Smooth muscle cell (in vitro differentiated cells): ENCODE measurements around the gene EPC2. TPM values are rescaled to one million over a fixed set of nuclear protein-coding genes. Genes with fewer than 3 reads are reported as not detected.
"Not testable (repeated sequence)": the region's sequence is repeated elsewhere in the genome, so short reads cannot be mapped to it uniquely, and the experiment has no call there.

Source experiments
- DNase-seq: peaks from one replicate; lab custom pipeline; 2025; ENCODE audit not compliant: unreplicated experiment; lab: John Stamatoyannopoulos, UW
- H2AFZ ChIP-seq: fragments of 200-600 bp; sonication (generic); 2 replicates; pipeline ENCODE4 v1.6.0; 2016; ENCODE audit warnings: antibody characterized with exemption, low read depth, mild to moderate bottlenecking
- H3F3A ChIP-seq: fragments of 200-600 bp; sonication (generic); 2 replicates; pipeline ENCODE4 v1.6.0; 2017; ENCODE audit warnings: antibody characterized with exemption, low read depth
- H3K27ac ChIP-seq: fragments of 200-600 bp; sonication (generic); 2 replicates; pipeline ENCODE4 v1.5.1; 2016; ENCODE audit warnings: low read depth, mild to moderate bottlenecking
- H3K27me3 ChIP-seq: fragments of 200-600 bp; sonication (generic); 2 replicates; pipeline ENCODE4 v1.6.1; 2016; ENCODE audit warnings: low read depth, mild to moderate bottlenecking
- H3K36me3 ChIP-seq: fragments of 200-600 bp; sonication (generic); 2 replicates; pipeline ENCODE4 v1.5.1; 2016; ENCODE audit warnings: low read depth
- H3K4me1 ChIP-seq: fragments of 200-600 bp; sonication (generic); 2 replicates; pipeline ENCODE4 v1.5.1; 2016; ENCODE audit warnings: low read depth
- H3K4me2 ChIP-seq: fragments of 200-600 bp; sonication (generic); 2 replicates; pipeline ENCODE4 v1.6.0; 2016; ENCODE audit warnings: mild to moderate bottlenecking
- H3K4me3 ChIP-seq: fragments of 200-600 bp; sonication (generic); 2 replicates; pipeline ENCODE4 v1.5.1; 2016; ENCODE audit warnings: mild to moderate bottlenecking
- H3K79me2 ChIP-seq: fragments of 200-600 bp; sonication (generic); 2 replicates; pipeline ENCODE4 v1.6.0; 2016; ENCODE audit warnings: low read depth, mild to moderate bottlenecking
- H3K9ac ChIP-seq: fragments of 200-600 bp; sonication (generic); 2 replicates; pipeline ENCODE4 v1.6.0; 2016; ENCODE audit warnings: low read depth
- H3K9me3 ChIP-seq: fragments of 200-600 bp; sonication (generic); replicated peaks from 2 replicates; pipeline ENCODE4 v1.5.1; 2016; ENCODE audit warnings: low read depth
- H4K20me1 ChIP-seq: fragments of 200-600 bp; sonication (generic); 2 replicates; pipeline ENCODE4 v1.6.0; 2016; ENCODE audit warnings: low read depth
- CTCF ChIP-seq: fragments of 200-600 bp; sonication (generic); IDR thresholded peaks from 2 replicates; pipeline ENCODE4 v1.5.1; 2017; ENCODE audit warnings: borderline replicate concordance, mild to moderate bottlenecking, antibody characterized with exemption; ENCODE audit not compliant: insufficient read depth, poor library complexity, severe bottlenecking
- WGBS: methylation state at CpG from one replicate; pipeline ENCODE4 v1.1.7; 2016; ENCODE audit warnings: low lambda C conversion rate; 5-methylcytosine and 5-hydroxymethylcytosine counted together
- polyA plus RNA-seq: library from polyadenylated mRNA; unstranded; fragments of >200 nt; fragmentation: Nextera tagmentation; extraction: Ambion mirVana; gene quantifications from 2 replicates; pipeline ENCODE4 v1.2.1, GENCODE V29; 2016
- total RNA-seq: library from RNA; depleted of rRNA; stranded (reverse); fragments of >200 nt; gene quantifications from 2 replicates; pipeline ENCODE4 v1.2.3, GENCODE V29; 2014

Gene EPC2
- total and polyA plus RNA-seq, 2 experiments from 2014 or later: 2.7 to 26.7 TPM

- Histone ChIP-seq H3K9me3 (no peaks in the 10 kb centered on the region), H3K4me1 (peaks cover 10% of the 10 kb centered on the region), H3K36me3 (no peaks in the 10 kb centered on the region), H3K27ac (peak overlapping the region; percentile 96), H3K79me2 (peaks cover 39% of the 10 kb centered on the region), H3K27me3 (no peaks in the 10 kb centered on the region), H3K9ac (peak overlapping the region; percentile 99), H2AFZ (peak overlapping the region; percentile 95), H3F3A (no peaks in the 10 kb centered on the region), H4K20me1 (peaks cover 45% of the 10 kb centered on the region), H3K4me3 (peak overlapping the region; percentile 95), H3K4me2 (peak overlapping the region; percentile 97)
- peak; percentile 8 for TF ChIP-seq CTCF
- peak; percentile 89 for DNase-seq
- 1% methylated on average over 37 of the region's 69 CpGs for WGBS
Measured at GRCh38 chr2:148644883-148645538, 460 bp downstream of the EPC2 start.

- no peak overlapping the region for H2AFZ ChIP-seq
- H3K9ac ChIP-seq: peak overlapping the region; percentile 99
- H3K4me1 ChIP-seq: peaks cover 10% of the 10 kb centered on the region
- H3K4me3 ChIP-seq: peak overlapping the region; percentile 95
- H4K20me1 ChIP-seq: peaks cover 52% of the 10 kb centered on the region
- peak; percentile 45 for DNase-seq
- no peaks in the 10 kb centered on the region for H3K36me3 ChIP-seq
- H3K27me3 ChIP-seq: no peaks in the 10 kb centered on the region
- peaks cover 45% of the 10 kb centered on the region for H3K79me2 ChIP-seq
- no peak for TF ChIP-seq CTCF
- H3K9me3 ChIP-seq: no peaks in the 10 kb centered on the region
- H3F3A ChIP-seq: no peaks in the 10 kb centered on the region
- H3K27ac ChIP-seq: peak overlapping the region; percentile 96
- WGBS: under 1% methylated on average over 34 of the region's 47 CpGs
- peak overlapping the region; percentile 89 for H3K4me2 ChIP-seq
Measured at GRCh38 chr2:148645539-148646230, 1.1 kb downstream of the EPC2 start.

- Histone ChIP-seq H3K9ac (peak overlapping the region; percentile 74), H3K27me3 (no peaks in the 10 kb centered on the region), H3K4me1 (peaks cover 10% of the 10 kb centered on the region), H3K79me2 (peaks cover 50% of the 10 kb centered on the region), H4K20me1 (peaks cover 57% of the 10 kb centered on the region), H3K36me3 (no peaks in the 10 kb centered on the region), H3F3A (no peaks in the 10 kb centered on the region), H3K9me3 (no peaks in the 10 kb centered on the region), H3K4me3 (peak overlapping the region; percentile 95), H3K4me2 (peak overlapping the region; percentile 89), H3K27ac (peak overlapping the region; percentile 96), H2AFZ (no peak overlapping the region)
- DNase-seq: no peak
- 50% methylated on average over 4 of the region's 4 CpGs for WGBS
- TF ChIP-seq CTCF: no peak
Measured at GRCh38 chr2:148646231-148646559, 1.6 kb downstream of the EPC2 start.

- DNase-seq, H3K36me3 ChIP-seq, H2AFZ ChIP-seq, H3K27ac ChIP-seq, H3K4me3 ChIP-seq, H3K9me3 ChIP-seq, H3F3A ChIP-seq, H3K27me3 ChIP-seq, H3K4me2 ChIP-seq, H3K9ac ChIP-seq: not testable (repeated sequence)
- Histone ChIP-seq H4K20me1 (peaks cover 72% of the 10 kb centered on the region), H3K4me1 (peaks cover 10% of the 10 kb centered on the region), H3K79me2 (peaks cover 66% of the 10 kb centered on the region)
- 96% methylated on average over 12 of the region's 12 CpGs for WGBS
Measured at GRCh38 chr2:148647711-148648110, 3.2 kb downstream of the EPC2 start.
